IMR-90 (cell line): ENCODE data around the gene SLC4A2. TPM values are rescaled to one million over a fixed set of nuclear protein-coding genes. Genes with fewer than 3 reads are reported as not detected.

Experiments
- ATAC-seq: fragments of 200-7000 bp; cut with Tn5 transposase; 2 replicates; pipeline ENCODE4 v1.9.1; 2020; ENCODE audit warnings: low read depth, mild to moderate bottlenecking, moderate library complexity
- BruUV-seq: library from RNA; stranded (reverse); fragments of 400-500 nt; replicated peaks from 2 replicates; lab custom pipeline; 2021; lab: Mats Ljungman, UMichigan
- CTCF ChIA-PET: fragments of 300-600 bp; formaldehyde crosslinking; extraction: SDS; loops from one replicate; lab custom pipeline; 2021; ENCODE audit warnings: antibody characterized with exemption; lab: Yijun Ruan, JAX
- POLR2A ChIA-PET: fragments of 300-600 bp; sonication (Branson Sonifier 250); formaldehyde crosslinking; loops from one replicate; lab custom pipeline; 2022; ENCODE audit warnings: antibody characterized with exemption; ENCODE audit not compliant: unreplicated experiment; lab: Charles Lee
- DNase-seq: peaks from one replicate; pipeline ENCODE4 v3.0.0; 2013
- H2AFZ ChIP-seq: replicated peaks from 2 replicates; pipeline ENCODE3; 2013; ENCODE audit warnings: low read length, mild to moderate bottlenecking; ENCODE audit not compliant: poor library complexity
- H2AK5ac ChIP-seq: 2 replicates; pipeline ENCODE4 v1.6.1; 2013; ENCODE audit warnings: low read depth, low read length, inconsistent platforms
- H2AK9ac ChIP-seq: replicated peaks from 2 replicates; pipeline ENCODE3; 2013; ENCODE audit warnings: mild to moderate bottlenecking, low read depth, low read length, moderate library complexity; ENCODE audit not compliant: poor library complexity
- H2BK120ac ChIP-seq: 2 replicates; pipeline ENCODE4 v1.6.1; 2013; ENCODE audit warnings: low read depth, low read length, inconsistent platforms
- H2BK15ac ChIP-seq: 3 replicates; pipeline ENCODE4 v1.6.1; 2013; ENCODE audit warnings: low read depth, low read length, inconsistent platforms
- H2BK20ac ChIP-seq: 2 replicates; pipeline ENCODE4 v1.6.1; 2013; ENCODE audit warnings: low read depth, mild to moderate bottlenecking, inconsistent platforms, low read length, moderate library complexity
- H2BK5ac ChIP-seq: 2 replicates; pipeline ENCODE4 v1.6.1; 2013; ENCODE audit warnings: mild to moderate bottlenecking, low read depth, low read length, inconsistent platforms; ENCODE audit not compliant: poor library complexity, severe bottlenecking
- H3K14ac ChIP-seq: replicated peaks from 2 replicates; pipeline ENCODE4 v1.6.1; 2013; ENCODE audit warnings: low read depth, low read length, inconsistent platforms
- H3K18ac ChIP-seq: 2 replicates; pipeline ENCODE4 v1.6.1; 2013; ENCODE audit warnings: low read depth, low read length, control low read depth
- H3K23ac ChIP-seq: 2 replicates; pipeline ENCODE4 v1.6.1; 2013; ENCODE audit warnings: low read depth, low read length, inconsistent platforms
- H3K27ac ChIP-seq: 2 replicates; pipeline ENCODE4 v1.5.1; 2013; ENCODE audit warnings: mild to moderate bottlenecking, control low read depth, low read length; ENCODE audit not compliant: insufficient read depth
- H3K27me3 ChIP-seq: 2 replicates; pipeline ENCODE4 v1.6.1; 2013; ENCODE audit warnings: low read length; ENCODE audit not compliant: control insufficient read depth, insufficient read depth
- H3K36me3 ChIP-seq: 2 replicates; pipeline ENCODE4 v1.6.1; 2013; ENCODE audit warnings: low read length, mixed read lengths; ENCODE audit not compliant: control insufficient read depth, insufficient read depth
- H3K4ac ChIP-seq: 2 replicates; pipeline ENCODE4 v1.6.1; 2013; ENCODE audit warnings: low read depth, low read length, inconsistent platforms
- H3K4me1 ChIP-seq: 2 replicates; pipeline ENCODE4 v1.6.1; 2013; ENCODE audit warnings: low read length, mixed read lengths; ENCODE audit not compliant: control insufficient read depth, insufficient read depth
- H3K4me2 ChIP-seq: 2 replicates; pipeline ENCODE4 v1.6.1; 2013; ENCODE audit warnings: low read depth, mild to moderate bottlenecking, control low read depth, low read length, moderate library complexity
- H3K4me3 ChIP-seq: 2 replicates; pipeline ENCODE4 v1.5.1; 2013; ENCODE audit warnings: low read depth, mild to moderate bottlenecking, control low read depth, low read length, moderate library complexity; ENCODE audit not compliant: insufficient read depth
- H3K56ac ChIP-seq: 2 replicates; pipeline ENCODE4 v1.6.1; 2013; ENCODE audit warnings: low read length, inconsistent platforms; ENCODE audit not compliant: insufficient read depth; ENCODE audit errors: extremely low read depth
- H3K79me1 ChIP-seq, 2 experiments: 2 replicates each; pipeline ENCODE4 v1.6.1; 2013; ENCODE audit warnings: low read length in 2 of 2, inconsistent platforms in 1 of 2, low read depth in 1 of 2
- H3K9ac ChIP-seq: 2 replicates; pipeline ENCODE4 v1.6.1; 2013; ENCODE audit warnings: low read depth, low read length, control low read depth
- H3K9me1 ChIP-seq: 2 replicates; pipeline ENCODE4 v1.6.1; 2013; ENCODE audit warnings: low read length, inconsistent platforms; ENCODE audit not compliant: insufficient read depth
- H3K9me3 ChIP-seq: 2 replicates; pipeline ENCODE4 v1.6.1; 2013; ENCODE audit warnings: low read length; ENCODE audit not compliant: control insufficient read depth, insufficient read depth
- H4K20me1 ChIP-seq: 2 replicates; pipeline ENCODE4 v1.6.1; 2013; ENCODE audit warnings: low read length, inconsistent platforms; ENCODE audit not compliant: insufficient read depth
- H4K5ac ChIP-seq: 2 replicates; pipeline ENCODE4 v1.6.1; 2013; ENCODE audit warnings: mild to moderate bottlenecking, low read depth, low read length, control low read depth
- H4K8ac ChIP-seq, 2 experiments: 2 replicates each; pipeline ENCODE4 v1.6.1; 2013; ENCODE audit warnings: low read depth in 2 of 2, low read length in 2 of 2, control low read depth in 1 of 2, inconsistent platforms in 1 of 2
- H4K91ac ChIP-seq: 2 replicates; pipeline ENCODE4 v1.6.1; 2013; ENCODE audit warnings: low read depth, low read length, inconsistent platforms; ENCODE audit not compliant: insufficient read depth
- BHLHE40 ChIP-seq: fragments of 150-350 bp; IDR thresholded peaks from 2 replicates; pipeline ENCODE4 v1.6.1; 2016; ENCODE audit warnings: mild to moderate bottlenecking, low read depth, low read length
- RAD21 ChIP-seq: IDR thresholded peaks from 2 replicates; pipeline ENCODE4 v1.6.1; 2012; ENCODE audit warnings: low read length, improper control_type of control experiment
- RCOR1 ChIP-seq: IDR thresholded peaks from 2 replicates; pipeline ENCODE4 v1.6.1; 2012; ENCODE audit warnings: mild to moderate bottlenecking, low read length, improper control_type of control experiment; ENCODE audit not compliant: insufficient replicate concordance
- SMC3 ChIP-seq: fragments of 150-350 bp; IDR thresholded peaks from 2 replicates; pipeline ENCODE4 v1.6.1; 2016; ENCODE audit warnings: low read depth, mild to moderate bottlenecking, antibody characterized with exemption, low read length, moderate library complexity
- WGBS, 2 experiments: methylation state at CpG; one replicate each; pipeline versions ENCODE4 v1.1.5 to v1.1.7; 2013; ENCODE audit warnings: missing lambda C conversion rate in 2 of 2; ENCODE audit not compliant: insufficient read length in 1 of 2; ENCODE audit errors: extremely low coverage in 2 of 2; 5-methylcytosine and 5-hydroxymethylcytosine counted together
- dilution Hi-C: fragments of 300-500 bp; cut with HindIII; formaldehyde crosslinking; loops from one replicate; pipeline ENCODE4 v1.14.3; 2018; ENCODE audit warnings: low sequenced_read_pairs; ENCODE audit not compliant: unreplicated experiment
- in situ Hi-C: fragments of 300-500 bp; cut with MboI; formaldehyde crosslinking; loops from 3 replicates; pipeline ENCODE4 v1.14.3; 2019; ENCODE audit warnings: low sequenced_read_pairs, inconsistent platforms, mixed read lengths
- intact Hi-C: fragments of 100-400 bp; cut with micrococcal nuclease; formaldehyde crosslinking; loops from 2 replicates; pipeline ENCODE4 v1.10.0; 2022
- polyA plus RNA-seq, 3 experiments: library from polyadenylated mRNA; depleted of rRNA; stranded (reverse); fragments of >200 nt; gene quantifications; 2 replicates each; pipeline ENCODE4 v1.2.3, GENCODE V29; 2012; ENCODE audit warnings: low replicate concordance in 1 of 3
- total RNA-seq: library from RNA; depleted of rRNA; stranded (reverse); fragments of >200 nt; gene quantifications from 2 replicates; pipeline ENCODE4 v1.2.3, GENCODE V29; 2012
- TF ChIP-seq, protein P1 (sequence below): fragments of 150-350 bp; IDR thresholded peaks from 2 replicates; pipeline ENCODE4 v1.6.1; 2017; ENCODE audit warnings: mild to moderate bottlenecking, antibody characterized with exemption, low read length, low read depth
- TF ChIP-seq, protein P2 (sequence below): conservative IDR thresholded peaks from 2 replicates; pipeline ENCODE4 v1.5.1; 2012; ENCODE audit warnings: mild to moderate bottlenecking, low read depth, low read length, improper control_type of control experiment

The SLC4A2 gene
- total and polyA plus RNA-seq, 2 of the 4 experiments (the other 2 are of a cell fraction) = 29.6 to 91.0 TPM

DNA sequence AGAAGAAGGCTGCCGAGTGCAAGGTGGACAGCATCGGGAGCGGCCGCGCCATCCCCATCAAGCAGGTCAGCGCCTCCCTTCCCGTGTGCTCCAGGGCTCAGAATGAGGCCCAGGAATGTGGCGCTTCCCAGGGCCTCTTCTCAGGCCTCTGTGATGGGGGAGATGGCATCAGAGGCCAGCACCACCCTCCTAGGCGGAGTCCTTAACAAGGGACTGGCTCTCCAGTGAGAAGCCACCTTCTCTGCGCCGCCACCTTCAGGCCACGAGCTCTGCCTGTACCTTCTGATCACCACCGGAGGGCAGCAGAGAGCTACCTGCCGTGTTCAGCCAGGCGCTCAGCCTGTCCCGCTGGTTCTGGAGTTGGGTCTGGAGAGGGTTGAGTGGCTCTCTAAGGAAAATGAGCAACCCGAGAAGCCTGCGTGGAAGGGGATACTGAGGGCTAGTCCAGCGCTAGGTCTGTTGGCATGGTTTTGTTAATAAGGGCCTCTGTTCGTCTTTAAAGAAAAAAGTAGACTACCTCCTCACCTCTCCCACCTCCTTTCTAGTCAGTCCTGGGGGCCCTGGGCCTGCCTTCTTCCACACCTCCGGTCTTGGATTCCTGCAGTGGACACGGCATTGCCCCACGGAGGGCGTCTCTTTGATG lies 64.6 kb downstream of the SLC4A2 start:
- H4K8ac ChIP-seq = no peak overlapping the region
- H3K36me3 ChIP-seq = peaks cover 68% of the 10 kb centered on the region
- TF ChIP-seq RAD21 (peak; percentile 86), SMC3 (peak; percentile 68), RCOR1 (no peak), BHLHE40 (no peak)
- TF ChIP-seq, protein P1, sequence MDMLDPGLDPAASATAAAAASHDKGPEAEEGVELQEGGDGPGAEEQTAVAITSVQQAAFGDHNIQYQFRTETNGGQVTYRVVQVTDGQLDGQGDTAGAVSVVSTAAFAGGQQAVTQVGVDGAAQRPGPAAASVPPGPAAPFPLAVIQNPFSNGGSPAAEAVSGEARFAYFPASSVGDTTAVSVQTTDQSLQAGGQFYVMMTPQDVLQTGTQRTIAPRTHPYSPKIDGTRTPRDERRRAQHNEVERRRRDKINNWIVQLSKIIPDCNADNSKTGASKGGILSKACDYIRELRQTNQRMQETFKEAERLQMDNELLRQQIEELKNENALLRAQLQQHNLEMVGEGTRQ = no peak
- TF ChIP-seq, protein P2, sequence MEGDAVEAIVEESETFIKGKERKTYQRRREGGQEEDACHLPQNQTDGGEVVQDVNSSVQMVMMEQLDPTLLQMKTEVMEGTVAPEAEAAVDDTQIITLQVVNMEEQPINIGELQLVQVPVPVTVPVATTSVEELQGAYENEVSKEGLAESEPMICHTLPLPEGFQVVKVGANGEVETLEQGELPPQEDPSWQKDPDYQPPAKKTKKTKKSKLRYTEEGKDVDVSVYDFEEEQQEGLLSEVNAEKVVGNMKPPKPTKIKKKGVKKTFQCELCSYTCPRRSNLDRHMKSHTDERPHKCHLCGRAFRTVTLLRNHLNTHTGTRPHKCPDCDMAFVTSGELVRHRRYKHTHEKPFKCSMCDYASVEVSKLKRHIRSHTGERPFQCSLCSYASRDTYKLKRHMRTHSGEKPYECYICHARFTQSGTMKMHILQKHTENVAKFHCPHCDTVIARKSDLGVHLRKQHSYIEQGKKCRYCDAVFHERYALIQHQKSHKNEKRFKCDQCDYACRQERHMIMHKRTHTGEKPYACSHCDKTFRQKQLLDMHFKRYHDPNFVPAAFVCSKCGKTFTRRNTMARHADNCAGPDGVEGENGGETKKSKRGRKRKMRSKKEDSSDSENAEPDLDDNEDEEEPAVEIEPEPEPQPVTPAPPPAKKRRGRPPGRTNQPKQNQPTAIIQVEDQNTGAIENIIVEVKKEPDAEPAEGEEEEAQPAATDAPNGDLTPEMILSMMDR = peak; percentile 98
- H3K27ac ChIP-seq = no peak overlapping the region
- in situ Hi-C loops (loop anchor here (10.0 to 25.0 kb wide), 2 partner anchors 181 to 337 kb away; no protein-coding TSS in a partner anchor), dilution Hi-C loops (no loop called here), intact Hi-C loops (loop anchor here (1.0 to 5.0 kb wide), 2 partner anchors 48 to 178 kb away; no protein-coding TSS in a partner anchor)
- no peak overlapping the region for H3K4me3 ChIP-seq
- DNase-seq (peak; percentile 75), ATAC-seq (peak; percentile 96)
- H3K9me1 ChIP-seq = no peaks in the 10 kb centered on the region
- WGBS, 2 experiments = no CpG with 5 or more reads among the region's 24 CpGs
- no peak overlapping the region for H3K56ac ChIP-seq
- H4K91ac ChIP-seq = no peak overlapping the region
- H2BK5ac ChIP-seq = no peak overlapping the region
- H2AK9ac ChIP-seq = no peak overlapping the region
- no peak overlapping the region for H3K4me2 ChIP-seq
- H3K27me3 ChIP-seq = no peaks in the 10 kb centered on the region
- no peak overlapping the region for H4K5ac ChIP-seq
- no peaks in the 10 kb centered on the region for H3K4me1 ChIP-seq
- H3K4ac ChIP-seq = no peak overlapping the region
- peaks cover 32% of the 10 kb centered on the region for H4K20me1 ChIP-seq
- CTCF ChIA-PET = interaction anchor here (0.5 to 1.0 kb wide), 5 partner anchors 8 to 119 kb away, joined by 3 to 11 read pairs (median 3); no protein-coding TSS in a partner anchor
- no peak overlapping the region for H3K9ac ChIP-seq
- no peak overlapping the region for H3K14ac ChIP-seq
- H3K18ac ChIP-seq = no peak overlapping the region
- peaks cover 5 to 29% of the 10 kb centered on the region in 2 experiments for H3K79me1 ChIP-seq
- H2BK20ac ChIP-seq = no peak overlapping the region
- H3K9me3 ChIP-seq = no peaks in the 10 kb centered on the region
- BruUV-seq = no TSS peak
- peak overlapping the region; percentile 58 for H2AFZ ChIP-seq
- no peak overlapping the region for H2BK15ac ChIP-seq
- POLR2A ChIA-PET = no interaction called here
- no peak overlapping the region for H3K23ac ChIP-seq
- H2AK5ac ChIP-seq = no peak overlapping the region
- H2BK120ac ChIP-seq = no peak overlapping the region
